Large intestine (tissue), 3 donors: ENCODE results near the gene TMOD1. TPM values are rescaled to one million over a fixed set of nuclear protein-coding genes. Genes with fewer than 3 reads are reported as not detected.

Source experiments
- DNase-seq, 2 donors: peaks; one replicate each; pipeline versions ENCODE4 v3.0.0 to v3.0.0-alpha.2; 2013
- H3K27ac ChIP-seq: one replicate; pipeline ENCODE4 v1.5.1; 2013; ENCODE audit warnings: low read length
- H3K27me3 ChIP-seq: 2 replicates; pipeline ENCODE4 v1.6.1; 2013; ENCODE audit warnings: low read length; ENCODE audit not compliant: control insufficient read depth, insufficient read depth
- H3K36me3 ChIP-seq: 2 replicates; pipeline ENCODE4 v1.6.1; 2013; ENCODE audit warnings: low read length; ENCODE audit not compliant: control insufficient read depth, insufficient read depth
- H3K4me1 ChIP-seq: one replicate; pipeline ENCODE4 v1.6.1; 2013; ENCODE audit warnings: low read length; ENCODE audit not compliant: control insufficient read depth, insufficient read depth
- H3K4me3 ChIP-seq: one replicate; pipeline ENCODE4 v1.5.1; 2013; ENCODE audit warnings: low read length
- H3K9me3 ChIP-seq: one replicate; pipeline ENCODE4 v1.6.1; 2013; ENCODE audit warnings: mild to moderate bottlenecking, low read depth, low read length, moderate library complexity; ENCODE audit not compliant: control insufficient read depth
- WGBS: methylation state at CpG from one replicate; pipeline ENCODE4 v1.1.5; 2013; ENCODE audit warnings: low lambda C conversion rate; ENCODE audit not compliant: insufficient coverage; 5-methylcytosine and 5-hydroxymethylcytosine counted together
- polyA plus RNA-seq: library from polyadenylated mRNA; unstranded; fragments of 120-200 nt; gene quantifications from one replicate; pipeline ENCODE4 v1.2.1, GENCODE V29; 2013

TMOD1 gene
- polyA plus RNA-seq, 1 donor = 8.9 TPM

- no CpG with 5 or more reads among the region's 5 CpGs for WGBS
- DNase-seq = no peak
- no peak overlapping the region for H3K4me3 ChIP-seq
- no peaks in the 10 kb centered on the region for H3K27me3 ChIP-seq
- H3K27ac ChIP-seq = no peak overlapping the region
- no peaks in the 10 kb centered on the region for H3K9me3 ChIP-seq
- peaks cover 25% of the 10 kb centered on the region for H3K36me3 ChIP-seq
- no peaks in the 10 kb centered on the region for H3K4me1 ChIP-seq
These were observed 27.0 kb upstream of the TMOD1 start for GRCh38 chr9:97474372-97474925.

GRCh38 chr9:97475059-97475458, 26.4 kb upstream of the TMOD1 start:
- no peak overlapping the region for H3K4me3 ChIP-seq
- WGBS = no CpG with 5 or more reads among the region's 2 CpGs
- no peaks in the 10 kb centered on the region for H3K9me3 ChIP-seq
- no peak overlapping the region for H3K27ac ChIP-seq
- no peaks in the 10 kb centered on the region for H3K27me3 ChIP-seq
- H3K36me3 ChIP-seq = peaks cover 31% of the 10 kb centered on the region
- no peaks in the 10 kb centered on the region for H3K4me1 ChIP-seq
- no peak for DNase-seq

- no CpG with 5 or more reads among the region's 3 CpGs for WGBS
- DNase-seq = peak; percentile 19 to 45
- Histone ChIP-seq H3K4me1 (no peaks in the 10 kb centered on the region), H3K4me3 (no peak overlapping the region), H3K27ac (peak overlapping the region; percentile 51), H3K36me3 (peaks cover 43% of the 10 kb centered on the region), H3K27me3 (no peaks in the 10 kb centered on the region), H3K9me3 (no peaks in the 10 kb centered on the region)
These were observed 23.0 kb upstream of the TMOD1 start for GRCh38 chr9:97478301-97478981.

GRCh38 chr9:97479496-97480159, 21.8 kb upstream of the TMOD1 start:
- WGBS = no CpG with 5 or more reads among the region's 5 CpGs
- Histone ChIP-seq H3K27me3 (no peaks in the 10 kb centered on the region), H3K4me1 (no peaks in the 10 kb centered on the region), H3K36me3 (peaks cover 37% of the 10 kb centered on the region), H3K27ac (no peak overlapping the region), H3K4me3 (no peak overlapping the region), H3K9me3 (no peaks in the 10 kb centered on the region)
- no peak for DNase-seq

GRCh38 chr9:97480174-97480573, 21.3 kb upstream of the TMOD1 start:
- Histone ChIP-seq H3K27me3 (no peaks in the 10 kb centered on the region), H3K36me3 (peaks cover 31% of the 10 kb centered on the region), H3K27ac (no peak overlapping the region), H3K4me3 (no peak overlapping the region), H3K9me3 (no peaks in the 10 kb centered on the region), H3K4me1 (no peaks in the 10 kb centered on the region)
- no CpG with 5 or more reads among the region's 1 CpG for WGBS
- no peak for DNase-seq

- WGBS = no CpG with 5 or more reads among the region's 1 CpG
- Histone ChIP-seq H3K9me3 (no peaks in the 10 kb centered on the region), H3K4me3 (no peak overlapping the region), H3K36me3 (peaks cover 33% of the 10 kb centered on the region), H3K27ac (no peak overlapping the region), H3K27me3 (no peaks in the 10 kb centered on the region), H3K4me1 (no peaks in the 10 kb centered on the region)
- no peak for DNase-seq
These were observed 20.7 kb upstream of the TMOD1 start for GRCh38 chr9:97480749-97481148.

GRCh38 chr9:97484134-97484533, 17.3 kb upstream of the TMOD1 start:
- 86% methylated on average over 1 of the region's 1 CpG for whole genome bisulfite sequencing
- H3K4me1 ChIP-seq = no peaks in the 10 kb centered on the region
- no peaks in the 10 kb centered on the region for H3K27me3 ChIP-seq
- DNase-seq = peak in 1 of 2 donors; percentile 21
- H3K27ac ChIP-seq = no peak overlapping the region
- H3K4me3 ChIP-seq = no peak overlapping the region
- peaks cover 49% of the 10 kb centered on the region for H3K36me3 ChIP-seq
- no peaks in the 10 kb centered on the region for H3K9me3 ChIP-seq

- H3K27ac ChIP-seq = no peak overlapping the region
- no peaks in the 10 kb centered on the region for H3K9me3 ChIP-seq
- no CpG with 5 or more reads among the region's 2 CpGs for WGBS
- DNase-seq = no peak
- no peak overlapping the region for H3K4me3 ChIP-seq
- no peaks in the 10 kb centered on the region for H3K4me1 ChIP-seq
- H3K27me3 ChIP-seq = no peaks in the 10 kb centered on the region
- H3K36me3 ChIP-seq = peaks cover 33% of the 10 kb centered on the region
These were observed 14.4 kb upstream of the TMOD1 start for GRCh38 chr9:97487107-97487506.

- no peak overlapping the region for H3K4me3 ChIP-seq
- H3K9me3 ChIP-seq = no peaks in the 10 kb centered on the region
- DNase-seq = no peak
- H3K27me3 ChIP-seq = no peaks in the 10 kb centered on the region
- no peak overlapping the region for H3K27ac ChIP-seq
- H3K4me1 ChIP-seq = no peaks in the 10 kb centered on the region
- no CpG with 5 or more reads among the region's 1 CpG for WGBS
- H3K36me3 ChIP-seq = peaks cover 33% of the 10 kb centered on the region
These were observed 13.6 kb upstream of the TMOD1 start for GRCh38 chr9:97487861-97488260.

- Histone ChIP-seq H3K4me3 (no peak overlapping the region), H3K9me3 (no peaks in the 10 kb centered on the region), H3K36me3 (peaks cover 26% of the 10 kb centered on the region), H3K27ac (no peak overlapping the region), H3K4me1 (no peaks in the 10 kb centered on the region), H3K27me3 (no peaks in the 10 kb centered on the region)
- WGBS = 100% methylated on average over 1 of the region's 1 CpG
- DNase-seq = no peak
These were observed 10.1 kb upstream of the TMOD1 start for GRCh38 chr9:97491216-97491999.
